T-helper 1 cell treated with Interleukin-12 subunit alpha and Interleukin-12 subunit beta and Interleukin-4 antibody, amounts not matched to agents 30 μg/mL and 1 μg/mL, for 36 hours (primary cell): ENCODE results near the gene GMPR2.

Source experiments
- H3K27ac Mint-ChIP-seq: one replicate; pipeline ENCODE4 v1.8.0; 2021; ENCODE audit warnings: mild to moderate bottlenecking, mixed read lengths
- H3K27me3 Mint-ChIP-seq: one replicate; pipeline ENCODE4 v1.8.0; 2021; ENCODE audit warnings: low read depth, mixed read lengths
- H3K36me3 Mint-ChIP-seq: one replicate; pipeline ENCODE4 v1.8.0; 2021; ENCODE audit warnings: low read depth, mixed read lengths
- H3K4me1 Mint-ChIP-seq: one replicate; pipeline ENCODE4 v1.8.0; 2021; ENCODE audit warnings: low read depth, mixed read lengths
- H3K4me3 Mint-ChIP-seq: one replicate; pipeline ENCODE4 v1.8.0; 2021; ENCODE audit warnings: mild to moderate bottlenecking, moderate library complexity, mixed read lengths
- H3K9me3 Mint-ChIP-seq: one replicate; pipeline ENCODE4 v1.8.0; 2021; ENCODE audit warnings: mixed read lengths

The GMPR2 gene

GRCh38 chr14:24284501-24285035 lies 51.8 kb downstream of the GMPR2 start:
- Mint-ChIP-seq H3K4me1 (peaks cover 11% of the 10 kb centered on the region), H3K27ac (no peak overlapping the region), H3K27me3 (peaks cover 26% of the 10 kb centered on the region), H3K4me3 (no peak overlapping the region), H3K9me3 (no peaks in the 10 kb centered on the region), H3K36me3 (peaks cover 3% of the 10 kb centered on the region)

GRCh38 chr14:24285351-24285750 lies 52.6 kb downstream of the GMPR2 start:
- H3K9me3 Mint-ChIP-seq: no peaks in the 10 kb centered on the region
- H3K27me3 Mint-ChIP-seq: peaks cover 27% of the 10 kb centered on the region
- no peak overlapping the region for H3K4me3 Mint-ChIP-seq
- H3K27ac Mint-ChIP-seq: no peak overlapping the region
- peaks cover 17% of the 10 kb centered on the region for H3K4me1 Mint-ChIP-seq
- peaks cover 5% of the 10 kb centered on the region for H3K36me3 Mint-ChIP-seq

GRCh38 chr14:24286996-24287395 lies 54.3 kb downstream of the GMPR2 start:
- no peaks in the 10 kb centered on the region for H3K9me3 Mint-ChIP-seq
- H3K4me1 Mint-ChIP-seq: peaks cover 17% of the 10 kb centered on the region
- no peak overlapping the region for H3K4me3 Mint-ChIP-seq
- H3K27me3 Mint-ChIP-seq: peaks cover 33% of the 10 kb centered on the region
- peaks cover 20% of the 10 kb centered on the region for H3K36me3 Mint-ChIP-seq
- H3K27ac Mint-ChIP-seq: no peak overlapping the region
